LNCaP clone FGC (cell line): Measurements from ENCODE around the gene ARF5.

Experiments used
- DNase-seq: peaks from one replicate; pipeline ENCODE4 v3.0.0-alpha.2; 2011; ENCODE audit warnings: low read depth
- H3K4me3 ChIP-seq: 2 replicates; pipeline ENCODE4 v1.5.1; 2011; ENCODE audit warnings: mild to moderate bottlenecking, low read depth, low read length, control low read depth
- CTCF ChIP-seq: IDR thresholded peaks from 2 replicates; pipeline ENCODE4 v1.5.1; 2012; ENCODE audit warnings: mild to moderate bottlenecking; ENCODE audit not compliant: control insufficient read depth, insufficient read depth; ENCODE audit errors: extremely low read depth

ARF5 gene

GRCh38 chr7:127618775-127619174 is 30.6 kb downstream of the ARF5 start:
- no peak for TF ChIP-seq CTCF
- no peak for DNase-seq
- H3K4me3 ChIP-seq: no peak overlapping the region

- DNase-seq: no peak
- no peak for TF ChIP-seq CTCF
- no peak overlapping the region for H3K4me3 ChIP-seq
Measured at GRCh38 chr7:127619681-127620405, 31.6 kb downstream of the ARF5 start.

- DNase-seq: no peak
- no peak for TF ChIP-seq CTCF
- H3K4me3 ChIP-seq: no peak overlapping the region
Measured at GRCh38 chr7:127620406-127621233, 32.4 kb downstream of the ARF5 start.

- H3K4me3 ChIP-seq: no peak overlapping the region
- DNase-seq: no peak
- TF ChIP-seq CTCF: no peak
Measured at GRCh38 chr7:127625331-127625730, 37.1 kb downstream of the ARF5 start.

GRCh38 chr7:127628445-127628844 is 40.2 kb downstream of the ARF5 start:
- no peak for DNase-seq
- no peak for TF ChIP-seq CTCF
- no peak overlapping the region for H3K4me3 ChIP-seq

GRCh38 chr7:127629268-127629854 is 41.1 kb downstream of the ARF5 start:
- peak; percentile 64 for TF ChIP-seq CTCF
- DNase-seq: no peak
- no peak overlapping the region for H3K4me3 ChIP-seq
